Sigmoid colon (tissue), 7 donors: ENCODE data around the gene FAM117A. TPM values are rescaled to one million over a fixed set of nuclear protein-coding genes. Genes with fewer than 3 reads are reported as not detected.

ENCODE experiments used
- DNase-seq: peaks from one replicate; pipeline ENCODE4 v3.0.0-alpha.2; 2019
- H3K27ac ChIP-seq, 4 donors: fragments of 200-600 bp; sonication (generic); one replicate each; pipeline ENCODE4 v1.5.1; 2016 to 2019; ENCODE audit warnings: mild to moderate bottlenecking in 1 of 4
- H3K27me3 ChIP-seq, 3 donors: fragments of 200-600 bp; sonication (generic); one replicate each; pipeline ENCODE4 v1.5.1; 2019; ENCODE audit warnings: mild to moderate bottlenecking in 1 of 3
- H3K36me3 ChIP-seq, 4 donors: fragments of 200-600 bp; sonication (generic); one replicate each; pipeline ENCODE4 v1.5.1; 2016 to 2019
- H3K4me1 ChIP-seq, 4 donors: fragments of 200-600 bp; sonication (generic); one replicate each; pipeline ENCODE4 v1.5.1; 2017 to 2019
- H3K4me3 ChIP-seq, 4 donors: fragments of 200-600 bp; sonication (generic); one replicate each; pipeline ENCODE4 v1.5.1; 2017 to 2019; ENCODE audit warnings: mild to moderate bottlenecking in 2 of 4, moderate library complexity in 1 of 4
- H3K9me3 ChIP-seq, 4 donors: fragments of 200-600 bp in 3 of 4; sonication (generic) in 3 of 4; one replicate each; pipeline versions ENCODE4 v1.5.1 to v1.6.1; 2013 to 2019
- EP300 ChIP-seq, 4 donors: sonication (generic); formaldehyde crosslinking; IDR thresholded peaks; one replicate each; pipeline ENCODE4 v1.6.1; 2017; ENCODE audit warnings: antibody characterized with exemption in 4 of 4
- POLR2A ChIP-seq, 2 donors: fragments of 450-650 bp; IDR thresholded peaks; one replicate each; pipeline ENCODE4 v1.6.1; 2016; ENCODE audit warnings: antibody characterized with exemption in 2 of 2, mild to moderate bottlenecking in 2 of 2, moderate library complexity in 2 of 2
- POLR2AphosphoS5 ChIP-seq, 4 donors: sonication (generic); formaldehyde crosslinking; IDR thresholded peaks; one replicate each; pipeline ENCODE4 v1.6.1; 2017; ENCODE audit warnings: antibody characterized with exemption in 4 of 4
- WGBS, 2 donors: extraction: QIAGEN DNeasy Blood & Tissue Kit; methylation state at CpG; one replicate each; pipeline ENCODE4 v1.1.7; 2013; 5-methylcytosine and 5-hydroxymethylcytosine counted together
- intact Hi-C: fragments of 100-400 bp; cut with DNase I; formaldehyde crosslinking; loops from one replicate; pipeline ENCODE4 v1.15.1; 2023
- polyA plus RNA-seq, 3 donors: library from polyadenylated mRNA; stranded (reverse); fragments of 200-250 nt; gene quantifications; one replicate each; pipeline ENCODE4 v1.2.3, GENCODE V29; 2013
- total RNA-seq, 4 donors: library from RNA; depleted of rRNA; stranded (reverse); fragments of >200 nt; gene quantifications; one replicate each; pipeline ENCODE4 v1.1.0, GENCODE V29; 2016
- TF ChIP-seq, protein P1 (sequence below), 4 experiments: fragments of 450-650 bp in 3 of 4; fragments of 200-600 bp in 1 of 4; IDR thresholded peaks; one replicate each; pipeline ENCODE4 v1.5.1; 2016 to 2019; ENCODE audit warnings: antibody characterized with exemption in 4 of 4, mild to moderate bottlenecking in 3 of 4, moderate library complexity in 2 of 4
- donor health status: healthy with polysubstance abuse.
- donor health status: Bipolar disorder and iron deficiency.
- donor health status: healthy.

FAM117A gene
- total and polyA plus RNA-seq, 7 donors: 3.5 to 34.6 (median 15.6) TPM

DNA sequence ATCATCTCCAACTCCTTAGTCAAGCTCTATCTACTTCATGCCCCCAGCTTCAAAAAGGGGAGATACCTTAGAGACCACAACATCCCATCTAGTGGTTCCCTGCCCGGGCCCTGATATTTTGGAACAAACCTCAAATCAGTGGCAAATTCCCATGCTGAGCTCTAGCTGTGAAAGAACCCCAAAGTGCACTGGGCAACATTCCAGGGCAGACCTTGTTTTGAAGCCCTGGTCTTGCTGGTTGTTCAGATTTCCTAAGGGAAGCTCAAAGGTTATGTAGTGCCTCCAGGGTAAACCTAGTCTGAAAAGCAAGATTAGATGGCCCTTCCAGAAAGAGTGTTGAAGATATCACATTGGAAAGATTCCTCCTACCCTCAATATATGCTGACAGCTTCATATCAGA, 16.3 kb downstream of the FAM117A start:
- no peak for DNase-seq
- Histone ChIP-seq H3K4me3 (no peak overlapping the region), H3K4me1 (peaks cover 0 to 37% (median 13%) of the 10 kb centered on the region in 4 donors), H3K27ac (peak overlapping the region in 1 of 4 donors; percentile 10), H3K9me3 (no peaks in the 10 kb centered on the region), H3K27me3 (no peaks in the 10 kb centered on the region), H3K36me3 (no peaks in the 10 kb centered on the region)
- 52 to 88% methylated on average over 1 of the region's 1 CpG for WGBS, 2 donors
- intact Hi-C loops: no loop called here
- TF ChIP-seq EP300 (IDR thresholded peaks at IDR 0.05) (no peak), POLR2A (IDR thresholded peaks at IDR 0.05) (no peak), POLR2AphosphoS5 (IDR thresholded peaks at IDR 0.05) (no peak)
- TF ChIP-seq, protein P1, sequence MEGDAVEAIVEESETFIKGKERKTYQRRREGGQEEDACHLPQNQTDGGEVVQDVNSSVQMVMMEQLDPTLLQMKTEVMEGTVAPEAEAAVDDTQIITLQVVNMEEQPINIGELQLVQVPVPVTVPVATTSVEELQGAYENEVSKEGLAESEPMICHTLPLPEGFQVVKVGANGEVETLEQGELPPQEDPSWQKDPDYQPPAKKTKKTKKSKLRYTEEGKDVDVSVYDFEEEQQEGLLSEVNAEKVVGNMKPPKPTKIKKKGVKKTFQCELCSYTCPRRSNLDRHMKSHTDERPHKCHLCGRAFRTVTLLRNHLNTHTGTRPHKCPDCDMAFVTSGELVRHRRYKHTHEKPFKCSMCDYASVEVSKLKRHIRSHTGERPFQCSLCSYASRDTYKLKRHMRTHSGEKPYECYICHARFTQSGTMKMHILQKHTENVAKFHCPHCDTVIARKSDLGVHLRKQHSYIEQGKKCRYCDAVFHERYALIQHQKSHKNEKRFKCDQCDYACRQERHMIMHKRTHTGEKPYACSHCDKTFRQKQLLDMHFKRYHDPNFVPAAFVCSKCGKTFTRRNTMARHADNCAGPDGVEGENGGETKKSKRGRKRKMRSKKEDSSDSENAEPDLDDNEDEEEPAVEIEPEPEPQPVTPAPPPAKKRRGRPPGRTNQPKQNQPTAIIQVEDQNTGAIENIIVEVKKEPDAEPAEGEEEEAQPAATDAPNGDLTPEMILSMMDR (IDR thresholded peaks at IDR 0.05): no peak

DNA sequence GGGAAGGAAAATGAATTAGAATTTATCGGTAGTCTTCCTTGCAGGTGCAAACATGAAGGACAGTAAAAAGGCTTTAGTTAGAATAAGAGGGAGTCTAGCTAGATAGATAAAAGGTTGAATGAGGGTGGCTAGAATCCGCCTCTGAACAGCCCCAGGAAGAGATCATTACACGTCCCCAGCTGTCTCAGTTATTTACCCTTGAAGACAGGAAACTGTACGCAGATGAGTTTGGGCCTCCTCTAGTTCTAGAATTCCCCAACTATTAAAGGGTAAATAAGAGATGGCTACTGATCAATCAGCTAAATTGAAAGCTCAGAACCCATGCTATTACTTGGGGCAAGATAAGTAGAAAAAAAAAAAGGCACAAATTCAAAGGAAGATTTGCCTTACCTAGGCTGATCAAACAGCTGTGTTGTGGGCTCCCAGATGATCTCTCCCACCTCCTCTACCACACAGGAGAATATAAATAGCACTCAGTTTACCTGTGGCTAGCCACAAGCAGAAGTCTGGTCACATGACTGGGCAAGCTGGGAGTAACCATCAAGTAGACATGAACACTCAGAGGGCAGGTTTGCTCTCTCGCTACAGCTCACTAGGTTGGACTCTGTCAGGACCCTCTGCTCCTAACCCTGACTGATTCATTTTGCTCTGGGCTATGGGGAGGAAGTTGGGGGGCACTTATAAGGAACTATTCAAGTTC, 17.0 kb downstream of the FAM117A start:
- Histone ChIP-seq H3K9me3 (no peaks in the 10 kb centered on the region), H3K27ac (peak overlapping the region in 2 of 4 donors; percentile 10 to 31), H3K4me3 (no peak overlapping the region), H3K4me1 (peaks cover 0 to 40% (median 20%) of the 10 kb centered on the region in 4 donors), H3K36me3 (no peaks in the 10 kb centered on the region), H3K27me3 (no peaks in the 10 kb centered on the region)
- intact Hi-C loops: no loop called here
- TF ChIP-seq POLR2AphosphoS5 (IDR thresholded peaks at IDR 0.05): no peak
- no peak for TF ChIP-seq POLR2A (IDR thresholded peaks at IDR 0.05)
- TF ChIP-seq, protein P1 (IDR thresholded peaks at IDR 0.05): no peak
- TF ChIP-seq EP300 (IDR thresholded peaks at IDR 0.05): no peak
- DNase-seq: no peak
- WGBS, 2 donors: 47 to 79% methylated on average over 5 of the region's 5 CpGs

DNA sequence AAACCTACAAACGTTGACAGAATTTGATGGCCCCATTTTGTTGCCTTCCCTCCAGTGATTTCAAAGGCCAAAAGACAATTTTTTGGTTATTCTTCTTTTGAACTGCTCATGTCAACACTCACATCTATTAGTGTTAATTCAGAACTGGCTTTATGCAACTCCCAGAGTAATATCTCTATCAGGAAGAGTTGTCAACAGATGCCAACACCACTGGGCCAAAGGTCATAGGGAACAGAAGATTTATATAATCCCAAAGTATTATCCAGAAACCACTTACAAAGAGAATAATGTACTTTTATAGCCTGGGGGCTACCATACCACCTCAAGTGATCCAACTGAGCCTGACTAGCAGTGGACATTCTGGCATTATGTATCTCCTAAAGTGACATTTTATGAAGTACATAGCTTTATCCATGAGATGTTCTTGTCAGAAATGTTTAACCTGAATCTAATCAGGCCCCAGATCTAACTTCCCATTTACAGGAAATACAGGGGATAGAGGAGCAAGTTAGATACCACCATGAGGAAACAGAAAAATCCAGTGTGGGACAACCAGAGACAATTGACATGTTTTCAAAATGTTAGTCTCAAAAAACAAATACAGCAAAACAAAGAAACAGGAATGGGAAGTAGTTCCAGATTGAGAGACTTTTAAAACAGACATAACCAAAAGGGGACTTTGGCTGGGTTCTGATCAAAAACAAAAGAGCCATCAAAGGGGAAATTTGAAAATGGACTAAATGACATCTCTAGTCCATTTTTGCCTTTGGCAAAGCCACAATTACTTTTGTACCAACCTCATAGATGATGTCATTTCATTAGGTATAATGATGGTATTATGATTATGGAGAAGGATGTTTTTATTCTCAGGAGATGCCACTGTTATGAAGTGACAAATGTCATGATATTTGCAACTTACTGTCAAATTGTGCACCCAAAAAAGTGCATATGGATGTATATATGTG, 18.5 kb downstream of the FAM117A start:
- H3K27ac ChIP-seq: peak overlapping the region in 1 of 4 donors; percentile 7
- H3K4me1 ChIP-seq: peaks cover 0 to 53% (median 35%) of the 10 kb centered on the region in 4 donors
- no peak for DNase-seq
- no peak overlapping the region for H3K4me3 ChIP-seq
- H3K9me3 ChIP-seq: no peaks in the 10 kb centered on the region
- no peaks in the 10 kb centered on the region for H3K36me3 ChIP-seq
- no peaks in the 10 kb centered on the region for H3K27me3 ChIP-seq
- TF ChIP-seq, protein P1 (IDR thresholded peaks at IDR 0.05): no peak
- TF ChIP-seq POLR2AphosphoS5 (IDR thresholded peaks at IDR 0.05): no peak
- TF ChIP-seq EP300 (IDR thresholded peaks at IDR 0.05): no peak
- TF ChIP-seq POLR2A (IDR thresholded peaks at IDR 0.05): no peak
- intact Hi-C loops: no loop called here
- 75 to 85% methylated on average over 1 of the region's 1 CpG for whole genome bisulfite sequencing, 2 donors

GRCh38 chr17:49742166-49742638, 21.7 kb downstream of the FAM117A start:
- 32 to 75% methylated on average over 1 of the region's 1 CpG for WGBS, 2 donors
- no peak for TF ChIP-seq EP300 (IDR thresholded peaks at IDR 0.05)
- TF ChIP-seq, protein P1 (IDR thresholded peaks at IDR 0.05): no peak
- no peak for TF ChIP-seq POLR2AphosphoS5 (IDR thresholded peaks at IDR 0.05)
- no peak for TF ChIP-seq POLR2A (IDR thresholded peaks at IDR 0.05)
- peak overlapping the region; percentile 87 to 94 (median 88) for H3K27ac ChIP-seq
- no peaks in the 10 kb centered on the region for H3K9me3 ChIP-seq
- H3K27me3 ChIP-seq: no peaks in the 10 kb centered on the region
- no peaks in the 10 kb centered on the region for H3K36me3 ChIP-seq
- no peak for DNase-seq
- peaks cover 0 to 86% (median 65%) of the 10 kb centered on the region in 4 donors for H3K4me1 ChIP-seq
- intact Hi-C loops: no loop called here
- no peak overlapping the region for H3K4me3 ChIP-seq
